ENCODE results near the gene OPRM1. TPM values are rescaled to one million over a fixed set of nuclear protein-coding genes. Genes with fewer than 3 reads are reported as not detected.

OPRM1 gene
- total and polyA plus RNA-seq, 2 of the 8 experiments (the other 6 are each of a cell fraction or from before 2014, with no cell fraction given) = not detected

- H3K27me3 ChIP-seq (replicated peaks in 1 of 4; ENCODE audit: control insufficient read depth in 3 of 4, extremely low read depth in 1 of 4, insufficient read depth in 3 of 4, low read length in 3 of 4) = no peaks in the 10 kb centered on the region
- H2BK5ac ChIP-seq (ENCODE audit: low read depth, low read length) = no peak overlapping the region
- H3K4ac ChIP-seq (replicated peaks; ENCODE audit: insufficient read length, low read depth, low read length) = no peak overlapping the region
- no peak overlapping the region for H4K5ac ChIP-seq (ENCODE audit: insufficient read length, low read depth, low read length)
- H3K4me1 ChIP-seq (replicated peaks in 1 of 4; ENCODE audit: control insufficient read depth in 3 of 4, insufficient read depth in 4 of 4, low read length in 3 of 4) = no peaks in the 10 kb centered on the region
- 87% methylated on average over 2 of the region's 2 CpGs; no CpG with 5 or more reads in 1 of the 2 experiments for WGBS, 2 experiments (ENCODE audit: extremely low coverage in 1 of 2, insufficient coverage in 1 of 2, insufficient read length in 1 of 2, insufficient replicate concordance in 2 of 2, low coverage in 1 of 2, low lambda C conversion rate in 2 of 2, missing lambda C conversion rate in 1 of 2)
- H2BK120ac ChIP-seq (replicated peaks; ENCODE audit: low read depth, low read length) = no peak overlapping the region
- FAIRE-seq = no peak
- no peak overlapping the region for H3K9ac ChIP-seq (replicated peaks in 1 of 4; ENCODE audit: extremely low read depth in 1 of 4, low read depth in 3 of 4, low read length in 3 of 4)
- H4K91ac ChIP-seq (replicated peaks; ENCODE audit: insufficient read length, low read length) = no peak overlapping the region
- no peak overlapping the region for H2BK20ac ChIP-seq (ENCODE audit: low read length)
- H4K8ac ChIP-seq (ENCODE audit: extremely low read depth, insufficient read depth, low read length) = no peak overlapping the region
- no peak overlapping the region for H3K4me2 ChIP-seq (ENCODE audit: insufficient read depth in 1 of 2, low read depth in 2 of 2, low read length in 2 of 2)
- DNase-seq (ENCODE audit: low read depth in 1 of 2, low spot score in 2 of 2) = no peak
- H3K23me2 ChIP-seq (ENCODE audit: low read depth, low read length) = no peaks in the 10 kb centered on the region
- no peak overlapping the region for H3K4me3 ChIP-seq (ENCODE audit: extremely low read depth in 1 of 4, insufficient read depth in 2 of 4, low read depth in 3 of 4, low read length in 4 of 4)
- POLR2A ChIA-PET (ENCODE audit: partially characterized antibody) = no interaction called here
- TF ChIP-seq CHD2 (IDR thresholded peaks at IDR 0.05; ENCODE audit: low read length) = no peak
- TF ChIP-seq CTCF (IDR thresholded peaks at IDR 0.05; ENCODE audit: control extremely low read depth in 1 of 3, insufficient read depth in 1 of 3, low read depth in 1 of 3, low read length in 3 of 3) = no peak
- no peak for TF ChIP-seq HDAC2 (IDR thresholded peaks at IDR 0.05; ENCODE audit: borderline replicate concordance in 1 of 2, low read depth in 2 of 2, low read length in 2 of 2)
- TF ChIP-seq SIRT6 (IDR thresholded peaks at IDR 0.05; ENCODE audit: low read length) = no peak
- no peak for TF ChIP-seq CBX5 (IDR thresholded peaks at IDR 0.05; ENCODE audit: low read depth, low read length)
- no peak for TF ChIP-seq MAX (IDR thresholded peaks at IDR 0.05)
- no peak for TF ChIP-seq SIX5 (IDR thresholded peaks at IDR 0.05; ENCODE audit: low read depth, low read length)
- TF ChIP-seq ATF2 (IDR thresholded peaks at IDR 0.05; ENCODE audit: low read length) = no peak
- CTCF ChIA-PET (ENCODE audit: partially characterized antibody) = interaction anchor here (1.3 kb wide), 1 partner anchor 300 kb away, joined by 3 read pairs; no protein-coding TSS in a partner anchor
- no peak overlapping the region for H3K27ac ChIP-seq (ENCODE audit: low read depth, low read length)
- H3K9me3 ChIP-seq (ENCODE audit: insufficient read depth in 2 of 2, low read depth in 1 of 2, low read length in 1 of 2) = no peaks in the 10 kb centered on the region
- no peaks in the 10 kb centered on the region for H3K79me1 ChIP-seq (ENCODE audit: low read depth, low read length)
- H3K14ac ChIP-seq (ENCODE audit: insufficient read length) = no peak overlapping the region
- H2AK5ac ChIP-seq (ENCODE audit: low read depth, low read length) = no peak overlapping the region
- H3K18ac ChIP-seq (ENCODE audit: extremely low read depth, low read length) = no peak overlapping the region
- H3K79me2 ChIP-seq (ENCODE audit: control insufficient read depth in 1 of 2, insufficient read depth in 2 of 2, low read length in 2 of 2) = no peaks in the 10 kb centered on the region
- H2AFZ ChIP-seq (ENCODE audit: low read length) = no peak overlapping the region
- H2BK12ac ChIP-seq (ENCODE audit: low read depth, low read length) = no peak overlapping the region
- no peak overlapping the region for H2BK15ac ChIP-seq (ENCODE audit: low read length)
- no peaks in the 10 kb centered on the region for H3K36me3 ChIP-seq (ENCODE audit: control insufficient read depth in 2 of 4, insufficient read depth in 4 of 4, low read length in 3 of 4)
- H3K56ac ChIP-seq (replicated peaks; ENCODE audit: insufficient read length, low read depth, low read length) = no peak overlapping the region
- no peaks in the 10 kb centered on the region for H4K20me1 ChIP-seq (replicated peaks in 1 of 2; ENCODE audit: control insufficient read depth in 1 of 2, insufficient read depth in 2 of 2, low read length in 2 of 2)
- H3K23ac ChIP-seq (ENCODE audit: insufficient read length) = no peak overlapping the region
Measured at GRCh38 chr6:154030646-154031045, 8.4 kb upstream of the OPRM1 start.

Measured in H1 (cell line).